Measurements from ENCODE around the gene ACAD9.

ACAD9 gene

GRCh38 chr3:128945041-128945877, 65.8 kb downstream of the ACAD9 start:
- no peak overlapping the region for H3K9ac ChIP-seq
- H3K9me3 ChIP-seq, result no peaks in the 10 kb centered on the region
- H3K4me2 ChIP-seq, result no peak overlapping the region
- no peak for TF ChIP-seq Cebpa-rat (IDR thresholded peaks at IDR 0.05)
- H3K27me3 ChIP-seq, result no peaks in the 10 kb centered on the region
- no peak overlapping the region for H3K4me3 ChIP-seq
- H3K27ac ChIP-seq, result no peak overlapping the region
- H3K36me3 ChIP-seq, result no peaks in the 10 kb centered on the region
- H4K20me1 ChIP-seq, result no peaks in the 10 kb centered on the region
- H3K4me1 ChIP-seq, result peaks cover 7% of the 10 kb centered on the region

GRCh38 chr3:128945878-128946175, 66.4 kb downstream of the ACAD9 start:
- H3K9ac ChIP-seq, result no peak overlapping the region
- H3K27ac ChIP-seq, result no peak overlapping the region
- H3K4me1 ChIP-seq, result peaks cover 13% of the 10 kb centered on the region
- no peak overlapping the region for H3K4me3 ChIP-seq
- no peak for TF ChIP-seq Cebpa-rat (IDR thresholded peaks at IDR 0.05)
- no peaks in the 10 kb centered on the region for H3K36me3 ChIP-seq
- H4K20me1 ChIP-seq, result no peaks in the 10 kb centered on the region
- H3K4me2 ChIP-seq, result no peak overlapping the region
- no peaks in the 10 kb centered on the region for H3K9me3 ChIP-seq
- H3K27me3 ChIP-seq, result no peaks in the 10 kb centered on the region

GRCh38 chr3:128946411-128946810, 67.0 kb downstream of the ACAD9 start:
- H3K36me3 ChIP-seq, result no peaks in the 10 kb centered on the region
- no peaks in the 10 kb centered on the region for H3K9me3 ChIP-seq
- H4K20me1 ChIP-seq, result no peaks in the 10 kb centered on the region
- H3K4me1 ChIP-seq, result peaks cover 19% of the 10 kb centered on the region
- H3K4me2 ChIP-seq, result no peak overlapping the region
- H3K27me3 ChIP-seq, result no peaks in the 10 kb centered on the region
- TF ChIP-seq Cebpa-rat (IDR thresholded peaks at IDR 0.05), result no peak
- H3K27ac ChIP-seq, result no peak overlapping the region
- H3K9ac ChIP-seq, result no peak overlapping the region
- no peak overlapping the region for H3K4me3 ChIP-seq

- no peaks in the 10 kb centered on the region for H3K27me3 ChIP-seq
- peaks cover 8% of the 10 kb centered on the region; the same call in 1 of the 2 replicates for H3K9me3 ChIP-seq
- no peaks in the 10 kb centered on the region for H4K20me1 ChIP-seq
- peaks cover 22% of the 10 kb centered on the region for H3K4me1 ChIP-seq
- no peak overlapping the region for H3K9ac ChIP-seq
- no peak overlapping the region for H3K4me2 ChIP-seq
- no peak for TF ChIP-seq Cebpa-rat (IDR thresholded peaks at IDR 0.05)
- H3K36me3 ChIP-seq, result no peaks in the 10 kb centered on the region
- no peak overlapping the region for H3K27ac ChIP-seq
- H3K4me3 ChIP-seq, result no peak overlapping the region
Measured at GRCh38 chr3:128949158-128949557, 69.7 kb downstream of the ACAD9 start.

- H3K9me3 ChIP-seq, result peaks cover 8% of the 10 kb centered on the region; the same call in 1 of the 2 replicates
- no peaks in the 10 kb centered on the region for H3K36me3 ChIP-seq
- H4K20me1 ChIP-seq, result no peaks in the 10 kb centered on the region
- H3K4me3 ChIP-seq, result no peak overlapping the region
- H3K27ac ChIP-seq, result peak overlapping the region; percentile 51; the same call in 1 of the 2 replicates
- no peak for TF ChIP-seq Cebpa-rat (IDR thresholded peaks at IDR 0.05)
- H3K9ac ChIP-seq, result peak overlapping the region; percentile 52; the same call in 1 of the 2 replicates
- peak overlapping the region; percentile 74 for H3K4me2 ChIP-seq
- peaks cover 22% of the 10 kb centered on the region for H3K4me1 ChIP-seq
- no peaks in the 10 kb centered on the region for H3K27me3 ChIP-seq
Measured at GRCh38 chr3:128950223-128950938, 71.0 kb downstream of the ACAD9 start.

- Histone ChIP-seq H3K9me3 (peaks cover 16% of the 10 kb centered on the region), H3K4me3 (no peak overlapping the region), H3K36me3 (no peaks in the 10 kb centered on the region), H3K9ac (no peak overlapping the region), H3K27me3 (no peaks in the 10 kb centered on the region), H3K27ac (no peak overlapping the region), H3K4me2 (no peak overlapping the region), H4K20me1 (no peaks in the 10 kb centered on the region), H3K4me1 (peaks cover 3% of the 10 kb centered on the region)
- no peak for TF ChIP-seq Cebpa-rat (IDR thresholded peaks at IDR 0.05)
Measured at GRCh38 chr3:128956440-128956839, 77.0 kb downstream of the ACAD9 start.

All from BLaER1 (cell line).